AG09309 (cell line): ENCODE results near the gene KLHL17.
A peak's percentile ranks its signal among the peaks of the same experiment; 100 is the strongest.
"Not testable (repeated sequence)": the region's sequence is repeated elsewhere in the genome, so short reads cannot be mapped to it uniquely, and the experiment has no call there.

Experiments
- DNase-seq: peaks from one replicate; pipeline ENCODE4 v3.0.0-alpha.2; 2010; ENCODE audit warnings: low read depth
- H3K4me3 ChIP-seq: 2 replicates; pipeline ENCODE4 v1.5.1; 2011; ENCODE audit warnings: mild to moderate bottlenecking, low read depth, low read length, moderate library complexity; ENCODE audit not compliant: control insufficient read depth
- CTCF ChIP-seq: IDR thresholded peaks from 2 replicates; pipeline ENCODE4 v1.5.1; 2011; ENCODE audit warnings: mild to moderate bottlenecking, low read depth, low read length, inconsistent platforms; ENCODE audit not compliant: insufficient read depth, control insufficient read depth; ENCODE audit errors: missing control alignments

Gene KLHL17

GRCh38 chr1:982765-983436 is 22.5 kb downstream of the KLHL17 start:
- TF ChIP-seq CTCF, result no peak
- no peak overlapping the region for H3K4me3 ChIP-seq
- no peak for DNase-seq

GRCh38 chr1:983798-984475 is 23.6 kb downstream of the KLHL17 start:
- no peak for DNase-seq
- peak overlapping the region; percentile 19; the same call in 1 of the 2 replicates for H3K4me3 ChIP-seq

DNA sequence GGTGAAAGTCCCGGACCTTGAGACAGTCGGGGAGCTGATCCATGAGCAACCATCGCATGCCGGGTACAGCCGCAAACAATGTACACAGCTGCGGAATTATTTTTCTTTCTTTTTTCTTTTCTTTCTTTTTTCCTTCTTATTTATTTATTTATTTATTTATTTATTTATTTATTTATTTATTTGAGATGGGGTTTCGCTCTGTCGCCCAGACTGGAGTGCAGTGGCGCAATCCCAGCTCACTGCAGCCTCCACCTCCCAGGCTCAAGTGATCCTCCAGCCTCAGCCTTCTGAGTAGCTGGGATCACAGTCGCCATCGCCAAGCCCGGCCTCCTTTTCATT is 24.1 kb downstream of the KLHL17 start:
- no peak for TF ChIP-seq CTCF
- DNase-seq, result no peak
- peak overlapping the region; percentile 19; the same call in 1 of the 2 replicates for H3K4me3 ChIP-seq

More at GRCh38 chr1:983798-984475, 23.6 kb downstream of the KLHL17 start:
- peak; percentile 83 for TF ChIP-seq CTCF

DNA sequence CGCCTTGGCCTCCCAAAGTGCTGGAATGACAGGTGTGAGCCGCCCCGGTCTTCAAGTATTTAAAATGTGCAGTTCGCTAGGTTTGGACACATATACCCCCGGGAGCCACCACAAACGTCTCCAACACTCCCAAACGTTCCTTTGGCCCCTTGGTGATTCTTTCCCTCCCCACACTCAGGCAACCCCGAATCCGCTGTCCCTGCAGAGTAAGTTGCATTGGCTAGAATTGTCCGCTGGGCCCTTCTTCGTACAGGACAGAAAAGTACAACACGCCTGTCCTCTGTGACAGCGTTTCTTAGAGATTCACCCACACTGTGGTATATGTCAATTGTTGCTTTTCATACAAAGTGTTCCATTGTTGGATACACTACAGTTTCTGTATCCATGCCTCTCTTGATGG is 24.7 kb downstream of the KLHL17 start:
- no peak for TF ChIP-seq CTCF
- no peak for DNase-seq
- no peak overlapping the region for H3K4me3 ChIP-seq

DNA sequence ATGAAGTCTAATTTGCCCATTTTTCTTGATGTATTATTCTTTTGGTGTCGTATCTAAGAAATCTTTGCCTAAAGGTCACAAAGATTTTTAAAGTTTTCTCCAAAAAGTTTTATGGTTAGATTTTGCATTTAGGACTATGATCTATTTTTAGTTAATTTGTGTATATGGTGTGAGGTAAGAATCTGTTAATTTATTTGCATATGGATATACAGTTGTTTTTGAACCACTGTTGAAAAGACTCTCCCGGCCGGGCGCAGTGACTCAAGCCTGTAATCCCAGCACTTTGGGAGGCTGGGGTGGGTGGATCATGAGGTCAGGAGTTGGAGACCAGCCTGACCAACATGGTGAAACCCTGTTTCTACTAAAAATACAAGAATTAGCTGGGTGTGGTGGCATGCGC is 27.7 kb downstream of the KLHL17 start:
- not testable (repeated sequence) for DNase-seq, H3K4me3 ChIP-seq

DNA sequence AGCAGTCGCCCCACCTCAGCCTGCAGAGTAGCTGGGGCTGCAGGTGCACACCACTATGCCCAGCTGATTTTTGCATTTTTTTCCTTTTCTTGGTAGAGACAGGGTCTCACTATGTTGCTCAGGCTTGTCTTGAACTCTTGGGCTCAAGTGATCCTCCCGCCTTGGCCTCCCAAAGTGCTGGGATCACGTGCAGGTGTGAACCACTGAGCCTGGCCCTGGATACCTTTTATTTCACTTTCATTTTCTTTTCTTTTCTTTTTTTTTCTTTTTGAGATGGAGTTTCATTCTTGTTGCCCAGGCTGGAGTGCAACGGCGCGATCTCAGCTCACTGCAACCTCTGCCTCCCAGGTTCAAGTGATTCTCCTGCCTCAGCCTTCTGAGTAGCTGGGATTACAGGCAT is 30.9 kb downstream of the KLHL17 start:
- DNase-seq, H3K4me3 ChIP-seq: not testable (repeated sequence)

GRCh38 chr1:991895-992294 is 31.5 kb downstream of the KLHL17 start:
- no peak overlapping the region for H3K4me3 ChIP-seq
- no peak for TF ChIP-seq CTCF
- DNase-seq, result no peak
